Stimulated activated memory B cell treated with anti-CD40 and anti-IgM and Interleukin-4, amounts not matched to agents 10 μg/mL and 1 μg/mL and 100 μg/mL, for 72 hours (primary cell): Measurements from ENCODE around the gene OTULIN.

ENCODE experiments used
- ATAC-seq: fragments of 150-1000 bp; cut with Tn5 transposase; 2 replicates; pipeline ENCODE4 v1.10.0; 2021
- H3K27ac Mint-ChIP-seq: one replicate; pipeline ENCODE4 v1.8.0; 2022; ENCODE audit warnings: mild to moderate bottlenecking, mixed read lengths
- H3K27me3 Mint-ChIP-seq: one replicate; pipeline ENCODE4 v1.8.0; 2022; ENCODE audit warnings: mixed read lengths
- H3K36me3 Mint-ChIP-seq: one replicate; pipeline ENCODE4 v1.8.0; 2022; ENCODE audit warnings: mixed read lengths
- H3K4me1 Mint-ChIP-seq: one replicate; pipeline ENCODE4 v1.8.0; 2022; ENCODE audit warnings: mixed read lengths
- H3K4me3 Mint-ChIP-seq: one replicate; pipeline ENCODE4 v1.8.0; 2022; ENCODE audit warnings: mild to moderate bottlenecking, moderate library complexity, mixed read lengths
- H3K9me3 Mint-ChIP-seq: one replicate; pipeline ENCODE4 v1.8.0; 2022; ENCODE audit warnings: mixed read lengths

Gene OTULIN

GRCh38 chr5:14664270-14665100 is at the start of gene OTULIN:
Gene OTULIN (plus strand): TSS chr5:14664718. CDS start chr5:14664826, 108 bp downstream.
- Mint-ChIP-seq H3K27me3 (no peaks in the 10 kb centered on the region), H3K4me3 (peak within 1 kb of the TSS; percentile 93), H3K27ac (peak within 1 kb of the TSS; percentile 94), H3K9me3 (no peaks in the 10 kb centered on the region), H3K4me1 (peaks cover 66% of the 10 kb centered on the region), H3K36me3 (peaks cover 17% of the 10 kb centered on the region)
- ATAC-seq: peak; percentile 92

DNA sequence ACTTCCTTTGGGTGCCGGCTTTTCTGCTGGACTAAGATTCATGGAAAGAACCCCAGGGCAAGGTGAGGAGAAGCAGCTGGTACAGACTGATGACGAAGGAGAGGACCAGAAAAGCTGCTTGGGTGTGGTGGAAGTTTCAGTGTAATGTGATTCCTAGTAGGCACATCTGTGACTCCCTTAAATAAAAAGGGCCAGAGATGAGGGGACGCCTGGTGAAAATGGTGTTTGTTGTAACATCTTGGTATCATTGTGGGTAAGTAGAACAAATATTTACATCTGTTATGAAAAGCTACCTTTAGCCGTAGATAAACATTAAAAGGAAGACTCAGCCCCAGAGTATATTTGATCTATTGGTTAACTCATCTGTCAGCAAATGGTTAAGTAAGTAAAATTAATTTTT is 49.2 kb upstream of the OTULIN start:
- Mint-ChIP-seq H3K27me3 (peaks cover 15% of the 10 kb centered on the region), H3K4me1 (no peaks in the 10 kb centered on the region), H3K36me3 (no peaks in the 10 kb centered on the region), H3K4me3 (no peak overlapping the region), H3K9me3 (peaks cover 5% of the 10 kb centered on the region), H3K27ac (no peak overlapping the region)
- no peak for ATAC-seq

DNA sequence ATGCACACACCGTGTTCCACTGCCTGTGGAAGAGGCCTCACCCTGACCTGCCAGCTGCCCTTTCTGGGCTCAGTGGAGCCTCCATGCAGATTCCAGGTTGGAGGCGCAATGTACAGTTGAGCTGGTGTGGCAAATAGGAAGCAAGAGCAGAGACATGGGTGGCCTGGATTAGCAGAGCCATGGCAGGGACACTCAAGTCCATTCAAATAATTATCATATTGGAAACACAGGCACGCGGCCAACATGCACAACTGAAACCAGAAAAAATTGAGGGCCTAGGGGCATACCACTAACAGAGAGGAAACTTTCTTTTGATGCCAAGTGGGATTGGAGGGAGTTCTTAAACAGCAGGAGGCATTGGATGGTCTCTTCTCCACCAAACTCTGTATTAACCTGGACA is 47.1 kb upstream of the OTULIN start:
- Mint-ChIP-seq H3K36me3 (peaks cover 6% of the 10 kb centered on the region), H3K27ac (no peak overlapping the region)

GRCh38 chr5:14627270-14627669 is 37.2 kb upstream of the OTULIN start:
- Mint-ChIP-seq H3K4me3 (no peak overlapping the region), H3K27me3 (peaks cover 3% of the 10 kb centered on the region), H3K36me3 (no peaks in the 10 kb centered on the region), H3K9me3 (peaks cover under 1% of the 10 kb centered on the region), H3K4me1 (no peaks in the 10 kb centered on the region), H3K27ac (no peak overlapping the region)
- no peak for ATAC-seq

More for the DNA sequence above, 47.1 kb upstream of the OTULIN start:
- H3K27me3 Mint-ChIP-seq: peaks cover 30% of the 10 kb centered on the region
- H3K9me3 Mint-ChIP-seq: peaks cover 16% of the 10 kb centered on the region
- no peak overlapping the region for H3K4me3 Mint-ChIP-seq
- H3K4me1 Mint-ChIP-seq: no peaks in the 10 kb centered on the region
- no peak for ATAC-seq

- no peaks in the 10 kb centered on the region for H3K36me3 Mint-ChIP-seq
- no peaks in the 10 kb centered on the region for H3K27me3 Mint-ChIP-seq
- ATAC-seq: no peak
- H3K4me1 Mint-ChIP-seq: no peaks in the 10 kb centered on the region
- no peak overlapping the region for H3K4me3 Mint-ChIP-seq
- no peak overlapping the region for H3K27ac Mint-ChIP-seq
- H3K9me3 Mint-ChIP-seq: no peaks in the 10 kb centered on the region
Observed at GRCh38 chr5:14628346-14628745, 36.2 kb upstream of the OTULIN start.

DNA sequence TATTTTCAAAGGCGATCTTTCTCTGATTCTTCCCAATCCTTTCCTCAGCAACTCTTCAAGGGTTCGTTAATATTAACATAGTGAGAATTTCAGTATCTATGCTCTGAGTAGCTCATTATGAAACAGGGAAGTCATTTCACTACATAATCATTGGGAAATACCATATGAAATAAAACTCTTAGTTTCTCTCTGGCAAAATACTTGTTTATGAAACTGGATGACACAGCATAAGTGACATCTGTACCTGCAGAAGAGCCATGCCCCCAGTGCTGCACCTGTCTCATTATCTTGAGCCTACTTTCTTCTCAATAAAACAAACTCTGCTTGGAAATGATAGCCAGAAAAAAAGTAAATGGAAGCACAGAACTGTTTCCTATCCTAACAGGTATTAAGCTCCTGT is 33.8 kb upstream of the OTULIN start:
- H3K9me3 Mint-ChIP-seq: no peaks in the 10 kb centered on the region
- H3K27me3 Mint-ChIP-seq: no peaks in the 10 kb centered on the region
- no peak overlapping the region for H3K27ac Mint-ChIP-seq
- no peaks in the 10 kb centered on the region for H3K4me1 Mint-ChIP-seq
- no peak overlapping the region for H3K4me3 Mint-ChIP-seq
- ATAC-seq: no peak
- no peaks in the 10 kb centered on the region for H3K36me3 Mint-ChIP-seq

GRCh38 chr5:14635656-14636055 is 28.9 kb upstream of the OTULIN start:
- Mint-ChIP-seq H3K36me3 (no peaks in the 10 kb centered on the region), H3K27me3 (peaks cover 3% of the 10 kb centered on the region), H3K27ac (no peak overlapping the region), H3K9me3 (no peaks in the 10 kb centered on the region), H3K4me3 (no peak overlapping the region), H3K4me1 (no peaks in the 10 kb centered on the region)
- ATAC-seq: no peak

DNA sequence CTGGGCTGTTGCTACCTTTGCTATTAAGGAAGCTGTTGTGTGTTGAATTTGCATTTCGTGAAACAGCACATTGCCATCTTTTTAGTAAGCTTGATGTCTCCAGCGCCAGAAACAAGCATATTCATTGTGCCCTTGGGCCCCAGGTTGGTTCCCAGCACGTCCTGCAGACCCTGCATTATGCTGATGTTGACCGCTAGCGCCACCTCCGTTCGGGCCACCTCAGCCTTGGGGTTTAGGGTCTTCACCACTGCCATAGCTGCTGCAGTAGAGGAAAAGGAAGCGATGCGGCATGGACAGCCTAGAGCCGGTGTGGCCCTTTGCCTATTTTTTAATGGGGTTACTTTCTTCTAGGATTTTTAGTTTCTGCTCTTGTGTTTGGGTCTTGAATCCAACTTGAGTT is 23.8 kb upstream of the OTULIN start:
- Mint-ChIP-seq H3K27me3 (peaks cover 39% of the 10 kb centered on the region), H3K9me3 (no peaks in the 10 kb centered on the region), H3K27ac (no peak overlapping the region), H3K4me1 (no peaks in the 10 kb centered on the region), H3K36me3 (no peaks in the 10 kb centered on the region), H3K4me3 (no peak overlapping the region)
- ATAC-seq: no peak

DNA sequence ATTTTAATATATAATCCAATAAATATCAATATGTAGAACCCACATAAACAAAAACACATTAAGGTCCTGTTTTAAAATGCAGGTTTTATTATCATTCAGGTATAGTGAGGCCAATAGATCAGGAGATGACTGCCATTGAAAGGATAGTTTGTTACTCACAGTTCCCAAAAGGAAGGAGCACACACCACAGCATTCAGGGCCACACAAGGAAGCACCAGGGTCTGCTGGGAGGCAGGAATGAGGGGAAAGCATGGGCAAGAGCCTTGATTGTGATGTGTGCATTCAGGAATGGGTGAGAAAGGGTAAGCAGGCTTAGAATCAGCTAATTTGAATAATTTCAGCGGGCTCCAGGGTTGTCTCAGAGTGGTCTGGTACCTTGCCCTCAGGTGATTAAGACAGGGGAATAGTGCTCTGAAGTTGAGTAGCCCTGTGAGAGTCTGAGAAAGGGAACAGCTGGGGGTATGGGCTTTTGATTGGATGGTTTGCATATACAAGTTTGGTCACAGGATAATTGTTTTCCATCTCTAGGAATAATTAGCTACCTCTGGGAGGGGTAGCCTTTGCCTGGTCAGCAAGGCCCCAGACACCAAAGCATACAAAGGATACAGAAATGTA is 19.8 kb upstream of the OTULIN start:
- Mint-ChIP-seq H3K27me3 (peaks cover 56% of the 10 kb centered on the region), H3K4me3 (no peak overlapping the region), H3K4me1 (no peaks in the 10 kb centered on the region), H3K9me3 (no peaks in the 10 kb centered on the region), H3K36me3 (no peaks in the 10 kb centered on the region), H3K27ac (no peak overlapping the region)
- no peak for ATAC-seq

DNA sequence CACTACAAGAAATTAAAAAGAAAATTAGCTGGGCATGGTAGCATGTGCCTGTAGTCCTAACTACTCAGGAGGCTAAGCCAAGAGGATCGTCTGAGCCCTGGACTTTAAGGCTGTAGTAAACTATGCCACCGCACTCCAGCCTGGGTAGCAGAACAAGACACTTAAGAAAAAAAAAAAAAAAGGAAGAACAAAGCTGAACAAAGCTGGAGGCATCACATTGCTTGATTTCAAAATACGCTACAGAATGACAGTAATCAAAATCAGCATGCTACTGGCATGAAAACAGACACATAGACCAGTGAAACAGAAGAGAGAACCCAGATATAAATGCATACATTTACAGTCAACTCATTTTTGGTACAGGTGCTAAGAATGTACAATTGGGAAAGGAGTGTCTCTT is 14.5 kb upstream of the OTULIN start:
- Mint-ChIP-seq H3K9me3 (no peaks in the 10 kb centered on the region), H3K36me3 (no peaks in the 10 kb centered on the region), H3K4me1 (peaks cover under 1% of the 10 kb centered on the region), H3K4me3 (no peak overlapping the region), H3K27me3 (peaks cover 25% of the 10 kb centered on the region), H3K27ac (no peak overlapping the region)
- ATAC-seq: no peak

- ATAC-seq: no peak
- Mint-ChIP-seq H3K36me3 (no peaks in the 10 kb centered on the region), H3K4me3 (no peak overlapping the region), H3K27me3 (no peaks in the 10 kb centered on the region), H3K27ac (no peak overlapping the region), H3K4me1 (peaks cover 22% of the 10 kb centered on the region), H3K9me3 (no peaks in the 10 kb centered on the region)
Observed at GRCh38 chr5:14655146-14655741, 9.3 kb upstream of the OTULIN start.

DNA sequence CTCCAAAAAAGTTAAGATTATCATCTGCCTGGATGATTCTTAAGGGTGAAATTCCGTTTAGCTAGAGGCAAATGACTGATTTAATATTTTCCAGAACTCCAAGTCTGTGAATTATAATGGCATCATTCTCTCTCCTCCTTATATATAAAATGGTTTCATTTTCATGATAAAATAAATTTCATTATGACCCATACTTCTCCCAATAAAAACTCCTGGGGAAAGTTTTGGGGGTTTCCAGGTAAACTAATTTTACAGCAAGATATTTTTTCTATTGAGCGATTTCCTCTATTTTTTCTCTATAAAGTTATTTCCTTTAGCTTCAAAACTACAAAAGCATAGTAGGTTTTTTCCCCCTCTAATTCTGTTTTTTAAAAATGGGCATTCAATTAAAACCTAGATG is 7.6 kb upstream of the OTULIN start:
- Mint-ChIP-seq H3K4me3 (no peak overlapping the region), H3K27me3 (no peaks in the 10 kb centered on the region), H3K4me1 (peaks cover 37% of the 10 kb centered on the region), H3K27ac (peak overlapping the region; percentile 22), H3K36me3 (peaks cover 6% of the 10 kb centered on the region), H3K9me3 (no peaks in the 10 kb centered on the region)
- ATAC-seq: no peak

DNA sequence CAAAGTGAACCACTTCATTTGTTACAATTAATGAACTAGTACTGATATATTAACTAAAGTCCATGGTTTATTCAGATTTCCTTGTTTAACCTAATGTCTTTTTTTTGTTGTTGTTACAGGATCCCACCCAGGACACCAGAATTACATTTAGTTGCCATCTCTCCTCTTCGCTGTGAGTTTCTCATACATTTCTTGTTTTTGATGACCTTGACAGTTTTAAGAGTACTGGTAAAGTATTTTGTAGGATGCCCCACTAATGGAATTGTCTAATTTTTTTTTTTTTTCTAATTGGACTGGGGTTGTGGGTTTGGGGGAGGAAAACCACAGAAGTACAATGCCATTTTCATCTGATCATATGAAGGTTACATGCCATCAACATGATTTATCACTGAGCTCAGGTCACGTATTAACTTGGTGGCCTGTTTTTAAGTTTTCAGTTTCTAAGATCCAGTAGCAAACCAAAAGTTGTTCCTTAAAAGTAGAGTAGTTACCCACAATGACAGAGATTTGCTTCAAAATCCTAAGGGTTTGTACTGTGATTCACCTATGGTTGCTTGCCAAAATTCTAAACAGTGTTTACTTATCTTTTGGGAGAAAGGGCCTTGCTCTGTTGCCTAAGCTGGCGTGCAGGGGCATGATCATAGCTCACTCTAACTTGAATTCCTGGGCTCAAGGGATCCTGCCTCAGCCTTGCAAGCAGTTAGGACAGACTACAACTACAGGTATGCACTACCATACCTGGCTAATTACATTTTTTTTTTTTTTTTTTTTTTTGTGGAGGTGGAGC is 4.5 kb upstream of the OTULIN start:
- Mint-ChIP-seq H3K4me1 (peaks cover 49% of the 10 kb centered on the region), H3K36me3 (peaks cover 6% of the 10 kb centered on the region), H3K27ac (peak overlapping the region; percentile 55), H3K9me3 (no peaks in the 10 kb centered on the region), H3K4me3 (no peak overlapping the region), H3K27me3 (no peaks in the 10 kb centered on the region)
- ATAC-seq: no peak

- Mint-ChIP-seq H3K9me3 (no peaks in the 10 kb centered on the region), H3K27me3 (no peaks in the 10 kb centered on the region), H3K36me3 (peaks cover 6% of the 10 kb centered on the region), H3K27ac (peak overlapping the region; percentile 55), H3K4me1 (peaks cover 50% of the 10 kb centered on the region), H3K4me3 (peak overlapping the region; percentile 4)
- ATAC-seq: no peak
Observed at GRCh38 chr5:14660833-14661232, 3.7 kb upstream of the OTULIN start.

DNA sequence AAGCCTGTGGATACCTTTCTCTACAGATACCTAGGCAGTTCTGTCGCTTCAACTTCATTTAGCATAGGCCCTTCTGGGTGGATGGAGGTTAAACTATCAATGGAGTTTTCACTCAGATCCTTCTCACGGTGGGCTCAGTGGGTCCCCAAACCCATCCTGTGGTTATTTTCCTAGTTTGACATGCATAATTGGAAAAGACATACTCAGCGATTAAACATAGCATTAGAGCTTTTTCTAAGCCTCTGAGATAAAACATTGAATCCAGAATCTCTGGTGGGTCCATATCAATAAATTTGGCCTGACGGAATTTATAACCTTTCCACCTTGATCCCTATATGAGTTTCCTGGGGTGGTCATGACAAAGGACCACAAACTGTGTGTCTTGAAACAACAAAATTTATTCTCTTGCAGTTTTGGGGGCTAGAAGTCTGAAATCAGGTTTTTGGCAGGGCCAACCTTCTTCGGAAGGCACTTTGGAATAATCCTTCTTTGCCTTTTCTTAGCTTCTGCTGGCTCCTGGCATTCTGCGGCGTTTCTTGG is 1.7 kb upstream of the OTULIN start:
- Mint-ChIP-seq H3K27me3 (no peaks in the 10 kb centered on the region), H3K9me3 (no peaks in the 10 kb centered on the region), H3K27ac (no peak overlapping the region), H3K4me1 (peaks cover 55% of the 10 kb centered on the region), H3K4me3 (peak overlapping the region; percentile 93), H3K36me3 (peaks cover 11% of the 10 kb centered on the region)
- no peak for ATAC-seq
